HepG2 (cell line): ENCODE data around the gene MAT2A. TPM values are rescaled to one million over a fixed set of nuclear protein-coding genes. Genes with fewer than 3 reads are reported as not detected.

Source experiments
- ATAC-seq: fragments of 200-7000 bp; cut with Tn5 transposase; 3 replicates; pipeline ENCODE4 v1.9.1; 2020; ENCODE audit warnings: mild to moderate bottlenecking, moderate library complexity
- BruUV-seq: library from RNA; stranded (reverse); fragments of 400-500 nt; replicated peaks from 2 replicates; lab custom pipeline; 2021; lab: Mats Ljungman, UMichigan
- CTCF ChIA-PET: fragments of 300-600 bp; formaldehyde crosslinking; extraction: SDS; loops from one replicate; lab custom pipeline; 2021; ENCODE audit warnings: low total read pairs, inconsistent platforms, low intra/inter-chr PET ratio; lab: Yijun Ruan, JAX
- POLR2A ChIA-PET: fragments of 350-600 bp; sonication (Branson Sonifier 250); formaldehyde crosslinking; loops from one replicate; lab custom pipeline; 2020; ENCODE audit warnings: antibody characterized with exemption, inconsistent platforms; lab: Yijun Ruan, JAX
- DNase-seq: peaks from one replicate; pipeline ENCODE4 v3.0.0-alpha.2; 2015; ENCODE audit warnings: low spot score
- FAIRE-seq: peaks from 3 replicates; lab custom pipeline; 2011; peaks lifted over from hg19 to GRCh38; lab: Jason Lieb, UNC
- H2AFZ ChIP-seq: one replicate; pipeline ENCODE4 v1.6.1; 2011; ENCODE audit warnings: low read length, inconsistent platforms
- H3K27ac ChIP-seq: fragments of 300-600 bp; 3 replicates; pipeline ENCODE4 v1.8.0; 2011; ENCODE audit warnings: mixed run types, mild to moderate bottlenecking, mixed read lengths, low read length, inconsistent platforms; ENCODE audit not compliant: insufficient read depth; ENCODE audit errors: extremely low read length
- H3K27me3 ChIP-seq, 2 experiments: fragments of 200-600 bp in 1 of 2; 2 replicates in 1 of 2; 3 replicates in 1 of 2; pipeline versions ENCODE4 v1.6.0 to v1.8.0; 2011; ENCODE audit warnings: low read length in 2 of 2, mild to moderate bottlenecking in 2 of 2, moderate library complexity in 2 of 2, inconsistent platforms in 1 of 2; ENCODE audit not compliant: insufficient read depth in 2 of 2, control insufficient read depth in 1 of 2
- H3K36me3 ChIP-seq, 2 experiments: fragments of 200-600 bp in 1 of 2; replicated peaks in 1 of 2; 2 replicates in 1 of 2; 3 replicates in 1 of 2; pipeline versions ENCODE4 v1.5.1 to v1.8.0; 2011; ENCODE audit warnings: low read length in 2 of 2, inconsistent platforms in 1 of 2; ENCODE audit not compliant: insufficient read depth in 2 of 2, control insufficient read depth in 1 of 2
- H3K4me1 ChIP-seq: 2 replicates; pipeline ENCODE4 v1.5.1; 2012; ENCODE audit warnings: low read length, inconsistent platforms; ENCODE audit not compliant: insufficient read depth
- H3K4me2 ChIP-seq: 2 replicates; pipeline ENCODE4 v1.6.0; 2011; ENCODE audit warnings: low read depth, low read length, inconsistent platforms
- H3K4me3 ChIP-seq, 3 experiments: fragments of 200-600 bp in 1 of 3; sonication (generic), shearing (Covaris generic) in 1 of 3; replicated peaks in 1 of 3; 2 replicates each; pipeline ENCODE4 v1.5.1; 2011 to 2016; ENCODE audit warnings: low read length in 3 of 3, inconsistent platforms in 2 of 3, low read depth in 2 of 3, mild to moderate bottlenecking in 2 of 3, control low read depth in 1 of 3, mixed read lengths in 1 of 3; ENCODE audit not compliant: insufficient read depth in 1 of 3
- H3K79me2 ChIP-seq: one replicate; pipeline ENCODE4 v1.6.1; 2011; ENCODE audit warnings: low read length, inconsistent platforms; ENCODE audit not compliant: insufficient read depth
- H3K9ac ChIP-seq: 2 replicates; pipeline ENCODE4 v1.6.0; 2011; ENCODE audit warnings: mild to moderate bottlenecking, low read depth, low read length, inconsistent platforms; ENCODE audit not compliant: insufficient read depth
- H3K9me3 ChIP-seq: 2 replicates; pipeline ENCODE4 v1.5.1; 2012; ENCODE audit warnings: mild to moderate bottlenecking, low read length
- H4K20me1 ChIP-seq: 2 replicates; pipeline ENCODE4 v1.6.0; 2011; ENCODE audit warnings: inconsistent platforms, mild to moderate bottlenecking, low read length, moderate library complexity; ENCODE audit not compliant: insufficient read depth
- AGO1 ChIP-seq: fragments of 200-400 bp; formaldehyde crosslinking; IDR thresholded peaks from 2 replicates; pipeline ENCODE4 v1.6.1; 2017; ENCODE audit warnings: mild to moderate bottlenecking, low read depth, low read length, moderate library complexity; ENCODE audit not compliant: poor library complexity, severe bottlenecking
- FIP1L1 ChIP-seq: fragments of 200-400 bp; formaldehyde crosslinking; IDR thresholded peaks from 2 replicates; pipeline ENCODE4 v1.6.1; 2018; ENCODE audit warnings: low read depth, mild to moderate bottlenecking, low read length, moderate library complexity, borderline replicate concordance; ENCODE audit not compliant: insufficient read depth
- MEIS2 ChIP-seq: sonication (generic); formaldehyde crosslinking; IDR thresholded peaks from 2 replicates; pipeline ENCODE4 v1.9.0; 2021; ENCODE audit warnings: mild to moderate bottlenecking, missing genetic modification reagents
- ZC3H13 ChIP-seq: sonication (generic); formaldehyde crosslinking; IDR thresholded peaks from 2 replicates; pipeline ENCODE4 v1.8.1; 2023; ENCODE audit warnings: mild to moderate bottlenecking, missing genetic modification reagents, moderate library complexity
- ZNF224 ChIP-seq: sonication (generic); formaldehyde crosslinking; IDR thresholded peaks from 2 replicates; pipeline ENCODE4 v1.5.0; 2020; ENCODE audit warnings: mild to moderate bottlenecking, missing genetic modification reagents
- ZNF251 ChIP-seq: sonication (generic); formaldehyde crosslinking; IDR thresholded peaks from 2 replicates; pipeline ENCODE4 v1.9.0; 2021; ENCODE audit warnings: mild to moderate bottlenecking, missing genetic modification reagents
- ZNF576 ChIP-seq: sonication (generic); formaldehyde crosslinking; IDR thresholded peaks from 2 replicates; pipeline ENCODE4 v1.4.0; 2020; ENCODE audit warnings: mild to moderate bottlenecking, missing genetic modification reagents
- WGBS: methylation state at CpG from one replicate; pipeline ENCODE4 v1.1.6; 2017; ENCODE audit warnings: low lambda C conversion rate; 5-methylcytosine and 5-hydroxymethylcytosine counted together
- in situ Hi-C: cut with HindIII; loops from 2 replicates; pipeline ENCODE4 v1.10.0; 2017; ENCODE audit warnings: low pct_unique_long_range_greater_than_20kb; ENCODE audit not compliant: extremely low pct_ligation_motif_present
- intact Hi-C: fragments of 100-400 bp; cut with micrococcal nuclease; formaldehyde crosslinking; loops from one replicate; pipeline ENCODE4 v1.10.0; 2022; ENCODE audit not compliant: unreplicated experiment
- polyA plus RNA-seq, 8 experiments: library from polyadenylated mRNA; depleted of rRNA in 3 of 8; stranded (reverse) in 7 of 8; unstranded in 1 of 8; fragments of >200 nt; fragmentation: Illumina TruSeq in 4 of 8; extraction: Trizol in 4 of 8; gene quantifications; 2 replicates each; pipeline versions ENCODE4 v1.2.1 to v1.2.3, GENCODE V29; 2011 to 2016; ENCODE audit warnings: low read depth in 4 of 8, missing spikeins in 1 of 8, mixed read lengths in 1 of 8; ENCODE audit not compliant: insufficient read depth in 1 of 8
- total RNA-seq, 5 experiments: library from RNA; depleted of rRNA; stranded (reverse); fragments of >200 nt; fragmentation: Illumina TruSeq; extraction: Trizol; gene quantifications; 2 replicates each; pipeline ENCODE4 v1.2.3, GENCODE V29; 2016; ENCODE audit warnings: low read depth in 1 of 5
- TF ChIP-seq, protein P1 (sequence below): sonication (generic); formaldehyde crosslinking; conservative IDR thresholded peaks from 2 replicates; pipeline ENCODE4 v1.8.1; 2023; ENCODE audit warnings: missing genetic modification reagents
- TF ChIP-seq, protein P2 (sequence below): sonication (generic); formaldehyde crosslinking; IDR thresholded peaks from 2 replicates; pipeline ENCODE4 v1.5.0; 2020; ENCODE audit warnings: mild to moderate bottlenecking, missing genetic modification reagents, borderline replicate concordance
- TF ChIP-seq, protein P3 (sequence below): sonication (generic); formaldehyde crosslinking; IDR thresholded peaks from 2 replicates; pipeline ENCODE4 v1.5.0; 2020; ENCODE audit warnings: mild to moderate bottlenecking, missing genetic modification reagents

The MAT2A gene
- total and polyA plus RNA-seq, 2 of the 13 experiments (the other 11 are each of a cell fraction or from before 2014, with no cell fraction given), result 155 to 331 TPM

DNA sequence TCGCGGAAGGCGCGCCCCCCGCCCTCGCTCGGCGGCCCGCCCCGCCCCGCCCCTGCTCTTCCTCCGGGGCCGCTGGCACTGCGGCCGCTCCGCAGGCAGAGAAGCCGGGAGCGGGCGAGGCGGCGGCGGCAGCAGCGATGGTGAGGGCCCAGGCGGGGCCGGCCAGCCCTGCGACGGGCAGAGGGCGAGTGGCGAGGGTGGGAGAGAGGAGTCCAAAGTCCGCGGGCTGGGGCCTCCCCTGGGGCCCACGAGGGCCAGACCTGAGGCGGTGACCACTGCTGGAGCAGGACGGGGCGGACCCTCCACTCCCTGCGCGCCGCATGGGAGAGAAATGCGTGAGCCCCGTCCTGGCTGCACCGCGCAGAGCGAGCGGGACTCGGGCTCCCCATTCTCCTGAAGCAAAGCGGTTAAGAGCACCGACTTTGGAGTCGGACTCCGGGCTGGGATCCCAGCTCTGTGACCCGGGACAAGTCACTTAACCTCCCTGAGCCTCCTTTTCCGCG is 45.4 kb downstream of the MAT2A start, which contains the start of gene VAMP5 (continued):
- TF ChIP-seq AGO1 (peak; percentile 84), ZC3H13 (CRISPR knock-in tag) (peak; percentile 83; the same call in 1 of the 2 replicates)
- TF ChIP-seq, protein P1, sequence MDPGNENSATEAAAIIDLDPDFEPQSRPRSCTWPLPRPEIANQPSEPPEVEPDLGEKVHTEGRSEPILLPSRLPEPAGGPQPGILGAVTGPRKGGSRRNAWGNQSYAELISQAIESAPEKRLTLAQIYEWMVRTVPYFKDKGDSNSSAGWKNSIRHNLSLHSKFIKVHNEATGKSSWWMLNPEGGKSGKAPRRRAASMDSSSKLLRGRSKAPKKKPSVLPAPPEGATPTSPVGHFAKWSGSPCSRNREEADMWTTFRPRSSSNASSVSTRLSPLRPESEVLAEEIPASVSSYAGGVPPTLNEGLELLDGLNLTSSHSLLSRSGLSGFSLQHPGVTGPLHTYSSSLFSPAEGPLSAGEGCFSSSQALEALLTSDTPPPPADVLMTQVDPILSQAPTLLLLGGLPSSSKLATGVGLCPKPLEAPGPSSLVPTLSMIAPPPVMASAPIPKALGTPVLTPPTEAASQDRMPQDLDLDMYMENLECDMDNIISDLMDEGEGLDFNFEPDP (CRISPR knock-in tag), result 0 out of 2 replicates have a peak, but pooled peaks have one; percentile 97

GRCh38 chr2:85584857-85585780 is 46.2 kb downstream of the MAT2A start:
- H2AFZ ChIP-seq, result no peak overlapping the region
- ATAC-seq (peak; percentile 88), DNase-seq (peak; percentile 96), FAIRE-seq (peak; percentile 97)
- H3K36me3 ChIP-seq, result peaks cover 0 to 7% of the 10 kb centered on the region in 2 experiments; a peak in 4 of 5 replicates
- intact Hi-C loops, result loop anchor here (1.0 to 2.0 kb wide), 5 partner anchors 8 to 32 kb away; partner anchors contain the start of genes RNF181, TMEM150A, USP39 and VAMP8
- H3K9ac ChIP-seq, result peak overlapping the region; percentile 96
- ChIA-PET POLR2A (interaction anchor here (0.6 to 22.7 kb wide), 17 partner anchors 8 to 259 kb away, joined by 3 to 795 read pairs (median 4); partner anchors contain the start of genes C2orf68, GGCX, MAT2A and RNF181), CTCF (no interaction called here)
- H3K9me3 ChIP-seq, result no peaks in the 10 kb centered on the region
- 15% methylated on average over 9 of the region's 9 CpGs for WGBS
- peak overlapping the region; percentile 100 for H3K4me2 ChIP-seq
- peaks cover 80% of the 10 kb centered on the region for H3K4me1 ChIP-seq
- peak overlapping the region; percentile 64 to 83 (median 65) for H3K4me3 ChIP-seq
- no peaks in the 10 kb centered on the region for H3K79me2 ChIP-seq
- peak overlapping the region; percentile 99 for H3K27ac ChIP-seq
- TSS peak; percentile 82 for BruUV-seq
- in situ Hi-C loops, result no loop called here
- H4K20me1 ChIP-seq, result no peaks in the 10 kb centered on the region
- H3K27me3 ChIP-seq, result no peaks in the 10 kb centered on the region
- TF ChIP-seq ZNF251 (CRISPR knock-in tag) (no peak), MEIS2 (no peak), ZNF576 (CRISPR knock-in tag) (no peak), FIP1L1 (no peak; the same call in 1 of the 2 replicates), ZNF224 (CRISPR knock-in tag) (peak; percentile 29; the same call in 1 of the 2 replicates)
- TF ChIP-seq, protein P2, sequence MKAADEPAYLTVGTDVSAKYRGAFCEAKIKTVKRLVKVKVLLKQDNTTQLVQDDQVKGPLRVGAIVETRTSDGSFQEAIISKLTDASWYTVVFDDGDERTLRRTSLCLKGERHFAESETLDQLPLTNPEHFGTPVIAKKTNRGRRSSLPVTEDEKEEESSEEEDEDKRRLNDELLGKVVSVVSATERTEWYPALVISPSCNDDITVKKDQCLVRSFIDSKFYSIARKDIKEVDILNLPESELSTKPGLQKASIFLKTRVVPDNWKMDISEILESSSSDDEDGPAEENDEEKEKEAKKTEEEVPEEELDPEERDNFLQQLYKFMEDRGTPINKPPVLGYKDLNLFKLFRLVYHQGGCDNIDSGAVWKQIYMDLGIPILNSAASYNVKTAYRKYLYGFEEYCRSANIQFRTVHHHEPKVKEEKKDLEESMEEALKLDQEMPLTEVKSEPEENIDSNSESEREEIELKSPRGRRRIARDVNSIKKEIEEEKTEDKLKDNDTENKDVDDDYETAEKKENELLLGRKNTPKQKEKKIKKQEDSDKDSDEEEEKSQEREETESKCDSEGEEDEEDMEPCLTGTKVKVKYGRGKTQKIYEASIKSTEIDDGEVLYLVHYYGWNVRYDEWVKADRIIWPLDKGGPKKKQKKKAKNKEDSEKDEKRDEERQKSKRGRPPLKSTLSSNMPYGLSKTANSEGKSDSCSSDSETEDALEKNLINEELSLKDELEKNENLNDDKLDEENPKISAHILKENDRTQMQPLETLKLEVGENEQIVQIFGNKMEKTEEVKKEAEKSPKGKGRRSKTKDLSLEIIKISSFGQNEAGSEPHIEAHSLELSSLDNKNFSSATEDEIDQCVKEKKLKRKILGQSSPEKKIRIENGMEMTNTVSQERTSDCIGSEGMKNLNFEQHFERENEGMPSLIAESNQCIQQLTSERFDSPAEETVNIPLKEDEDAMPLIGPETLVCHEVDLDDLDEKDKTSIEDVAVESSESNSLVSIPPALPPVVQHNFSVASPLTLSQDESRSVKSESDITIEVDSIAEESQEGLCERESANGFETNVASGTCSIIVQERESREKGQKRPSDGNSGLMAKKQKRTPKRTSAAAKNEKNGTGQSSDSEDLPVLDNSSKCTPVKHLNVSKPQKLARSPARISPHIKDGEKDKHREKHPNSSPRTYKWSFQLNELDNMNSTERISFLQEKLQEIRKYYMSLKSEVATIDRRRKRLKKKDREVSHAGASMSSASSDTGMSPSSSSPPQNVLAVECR (CRISPR knock-in tag), result peak; percentile 89
- TF ChIP-seq, protein P3, sequence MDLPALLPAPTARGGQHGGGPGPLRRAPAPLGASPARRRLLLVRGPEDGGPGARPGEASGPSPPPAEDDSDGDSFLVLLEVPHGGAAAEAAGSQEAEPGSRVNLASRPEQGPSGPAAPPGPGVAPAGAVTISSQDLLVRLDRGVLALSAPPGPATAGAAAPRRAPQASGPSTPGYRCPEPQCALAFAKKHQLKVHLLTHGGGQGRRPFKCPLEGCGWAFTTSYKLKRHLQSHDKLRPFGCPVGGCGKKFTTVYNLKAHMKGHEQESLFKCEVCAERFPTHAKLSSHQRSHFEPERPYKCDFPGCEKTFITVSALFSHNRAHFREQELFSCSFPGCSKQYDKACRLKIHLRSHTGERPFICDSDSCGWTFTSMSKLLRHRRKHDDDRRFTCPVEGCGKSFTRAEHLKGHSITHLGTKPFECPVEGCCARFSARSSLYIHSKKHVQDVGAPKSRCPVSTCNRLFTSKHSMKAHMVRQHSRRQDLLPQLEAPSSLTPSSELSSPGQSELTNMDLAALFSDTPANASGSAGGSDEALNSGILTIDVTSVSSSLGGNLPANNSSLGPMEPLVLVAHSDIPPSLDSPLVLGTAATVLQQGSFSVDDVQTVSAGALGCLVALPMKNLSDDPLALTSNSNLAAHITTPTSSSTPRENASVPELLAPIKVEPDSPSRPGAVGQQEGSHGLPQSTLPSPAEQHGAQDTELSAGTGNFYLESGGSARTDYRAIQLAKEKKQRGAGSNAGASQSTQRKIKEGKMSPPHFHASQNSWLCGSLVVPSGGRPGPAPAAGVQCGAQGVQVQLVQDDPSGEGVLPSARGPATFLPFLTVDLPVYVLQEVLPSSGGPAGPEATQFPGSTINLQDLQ (CRISPR knock-in tag), result no peak
